Endothelial cell of umbilical vein (primary cell): ENCODE data around the gene GNPDA1. TPM values are rescaled to one million over a fixed set of nuclear protein-coding genes. Genes with fewer than 3 reads are reported as not detected.

ENCODE experiments used
- BruUV-seq: library from RNA; stranded (reverse); fragments of 400-500 nt; replicated peaks from 2 replicates; lab custom pipeline; 2021; lab: Mats Ljungman, UMichigan
- CTCF ChIA-PET: fragments of 300-600, 350-600 bp; sonication (Branson Sonifier 250); formaldehyde crosslinking; loops from one replicate; lab custom pipeline; 2021; ENCODE audit warnings: antibody characterized with exemption, inconsistent platforms; lab: Charles Lee
- POLR2A ChIA-PET: fragments of 300-600, 350-600 bp; sonication (Branson Sonifier 250); formaldehyde crosslinking; loops from one replicate; lab custom pipeline; 2021; ENCODE audit warnings: antibody characterized with exemption, inconsistent platforms; lab: Charles Lee
- DNase-seq: peaks from one replicate; pipeline ENCODE4 v3.0.0-alpha.2; 2011; ENCODE audit warnings: low read depth, low spot score
- FAIRE-seq: peaks from 2 replicates; lab custom pipeline; 2011; peaks lifted over from hg19 to GRCh38; lab: Jason Lieb, UNC
- H2AFZ ChIP-seq: 2 replicates; pipeline ENCODE4 v1.6.0; 2012; ENCODE audit warnings: low read depth, low read length, control low read depth, inconsistent platforms
- H3K27ac ChIP-seq: 2 replicates; pipeline ENCODE4 v1.5.1; 2011; ENCODE audit warnings: low read depth, mild to moderate bottlenecking, control low read depth, low read length, moderate library complexity; ENCODE audit not compliant: insufficient read depth
- H3K27me3 ChIP-seq, 2 experiments: 2 replicates each; pipeline versions ENCODE4 v1.6.0 to v1.6.1; 2011; ENCODE audit warnings: low read length in 2 of 2, mixed read lengths in 1 of 2; ENCODE audit not compliant: control insufficient read depth in 2 of 2, insufficient read depth in 2 of 2
- H3K36me3 ChIP-seq, 2 experiments: 2 replicates in 1 of 2; 3 replicates in 1 of 2; pipeline ENCODE4 v1.5.1; 2011; ENCODE audit warnings: low read length in 2 of 2, mild to moderate bottlenecking in 1 of 2, moderate library complexity in 1 of 2; ENCODE audit not compliant: control insufficient read depth in 2 of 2, insufficient read depth in 2 of 2; ENCODE audit errors: extremely low read depth in 1 of 2
- H3K4me1 ChIP-seq: 3 replicates; pipeline ENCODE4 v1.5.1; 2011; ENCODE audit warnings: mild to moderate bottlenecking, low read length; ENCODE audit not compliant: control insufficient read depth, insufficient read depth; ENCODE audit errors: extremely low read depth
- H3K4me2 ChIP-seq: 2 replicates; pipeline ENCODE4 v1.6.1; 2011; ENCODE audit warnings: low read length, control low read depth, mixed read lengths; ENCODE audit not compliant: insufficient read depth
- H3K4me3 ChIP-seq, 3 experiments: fragments of 200-600 bp in 1 of 3; sonication (generic), shearing (Covaris generic) in 1 of 3; replicated peaks in 1 of 3; 2 replicates each; pipeline ENCODE4 v1.5.1; 2011 to 2016; ENCODE audit warnings: control low read depth in 3 of 3, low read length in 3 of 3, mild to moderate bottlenecking in 2 of 3, inconsistent platforms in 1 of 3, low read depth in 1 of 3, moderate library complexity in 1 of 3; ENCODE audit not compliant: insufficient read depth in 1 of 3
- H3K79me2 ChIP-seq: 2 replicates; pipeline ENCODE4 v1.6.0; 2012; ENCODE audit warnings: low read length, inconsistent platforms; ENCODE audit not compliant: control insufficient read depth, insufficient read depth
- H3K9ac ChIP-seq: replicated peaks from 2 replicates; pipeline ENCODE3; 2011; ENCODE audit warnings: low read length, control low read depth; ENCODE audit not compliant: insufficient read depth; ENCODE audit errors: extremely low read depth
- H3K9me1 ChIP-seq: replicated peaks from 3 replicates; pipeline ENCODE4 v1.6.0; 2011; ENCODE audit warnings: mild to moderate bottlenecking, low read length; ENCODE audit not compliant: control insufficient read depth, insufficient read depth; ENCODE audit errors: extremely low read depth
- H3K9me3 ChIP-seq: replicated peaks from 2 replicates; pipeline ENCODE4 v1.5.1; 2012; ENCODE audit warnings: low read length, inconsistent platforms; ENCODE audit not compliant: control insufficient read depth, insufficient read depth
- H4K20me1 ChIP-seq: replicated peaks from 2 replicates; pipeline ENCODE3; 2011; ENCODE audit warnings: mild to moderate bottlenecking, low read length; ENCODE audit not compliant: control insufficient read depth, insufficient read depth; ENCODE audit errors: extremely low read depth
- EZH2 ChIP-seq: IDR thresholded peaks from 2 replicates; pipeline ENCODE4 v1.6.1; 2012; ENCODE audit warnings: borderline replicate concordance, low read depth, mild to moderate bottlenecking, moderate library complexity, low read length, inconsistent platforms; ENCODE audit not compliant: severe bottlenecking
- FOS ChIP-seq: IDR thresholded peaks from 2 replicates; pipeline ENCODE4 v1.6.1; 2011; ENCODE audit warnings: mild to moderate bottlenecking, low read length, moderate library complexity, borderline replicate concordance; ENCODE audit not compliant: insufficient read depth
- GATA2 ChIP-seq: IDR thresholded peaks from 2 replicates; pipeline ENCODE4 v1.7.0; 2011; ENCODE audit warnings: low read depth, mild to moderate bottlenecking, moderate library complexity, mixed read lengths, low read length; ENCODE audit not compliant: insufficient read length, insufficient read depth
- JUN ChIP-seq: IDR thresholded peaks from 2 replicates; pipeline ENCODE4 v1.6.1; 2011; ENCODE audit warnings: borderline replicate concordance, low read depth; ENCODE audit not compliant: insufficient read length, insufficient read depth
- MAX ChIP-seq: IDR thresholded peaks from 2 replicates; pipeline ENCODE4 v1.6.1; 2011; ENCODE audit not compliant: insufficient read depth, insufficient read length
- MYC ChIP-seq: IDR thresholded peaks from one replicate; pipeline ENCODE4 v1.6.1; 2011; ENCODE audit warnings: mild to moderate bottlenecking, low read depth, low read length
- POLR2A ChIP-seq: IDR thresholded peaks from 2 replicates; pipeline ENCODE4 v1.6.1; 2012; ENCODE audit warnings: low read depth, mild to moderate bottlenecking, control low read depth, low read length
- POLR2AphosphoS5 ChIP-seq: IDR thresholded peaks from 2 replicates; pipeline ENCODE4 v1.6.1; 2012; ENCODE audit warnings: low read depth, mild to moderate bottlenecking, control low read depth, low read length, moderate library complexity; ENCODE audit not compliant: insufficient read depth
- dilution Hi-C: fragments of 300-500 bp; cut with MboI; formaldehyde crosslinking; loops from one replicate; pipeline ENCODE4 v1.15.0; 2019; ENCODE audit warnings: low sequenced_read_pairs; ENCODE audit not compliant: extremely low pct_ligation_motif_present
- intact Hi-C: fragments of 100-400 bp; cut with micrococcal nuclease; formaldehyde crosslinking; loops from one replicate; pipeline ENCODE4 v1.10.0; 2022
- polyA plus RNA-seq, 4 experiments: library from polyadenylated mRNA; depleted of rRNA in 3 of 4; stranded (reverse) in 3 of 4; unstranded in 1 of 4; fragments of >200 nt; gene quantifications; 2 replicates each; pipeline versions ENCODE4 v1.2.1 to v1.2.3, GENCODE V29; 2011 to 2012; ENCODE audit warnings: missing spikeins in 1 of 4
- total RNA-seq: library from RNA; stranded (reverse); gene quantifications from 2 replicates; pipeline ENCODE4 v1.2.3, GENCODE V29; 2021
- TF ChIP-seq, protein P1 (sequence below), 2 donors: IDR thresholded peaks; 1 replicate in 1 of 2; 2 replicates in 1 of 2; pipeline ENCODE4 v1.5.1; 2011; ENCODE audit warnings: low read length in 2 of 2, mild to moderate bottlenecking in 2 of 2, moderate library complexity in 2 of 2, control low read depth in 1 of 2, inconsistent platforms in 1 of 2, low read depth in 1 of 2; ENCODE audit not compliant: insufficient read depth in 1 of 2; ENCODE audit errors: extremely low read depth in 1 of 2

Gene GNPDA1
- total and polyA plus RNA-seq, 2 donors (not counting 3 experiments of a cell fraction or from before 2014, with no cell fraction given) = 22.5 to 49.3 TPM

GRCh38 chr5:142015781-142016533, 3.1 kb upstream of the GNPDA1 start:
- peak overlapping the region; percentile 77 for H3K4me2 ChIP-seq
- peak overlapping the region; percentile 93 for H3K27ac ChIP-seq
- peak; percentile 89 for FAIRE-seq
- peak; percentile 92 for DNase-seq
- H3K9me1 ChIP-seq = no peaks in the 10 kb centered on the region
- BruUV-seq = TSS peak; percentile 20
- H3K27me3 ChIP-seq = no peaks in the 10 kb centered on the region
- H4K20me1 ChIP-seq = no peaks in the 10 kb centered on the region
- no peaks in the 10 kb centered on the region for H3K36me3 ChIP-seq
- no peak for TF ChIP-seq MAX
- TF ChIP-seq EZH2 = no peak
- TF ChIP-seq JUN = peak; percentile 95
- TF ChIP-seq MYC = no peak
- TF ChIP-seq POLR2AphosphoS5 = peak; percentile 48
- TF ChIP-seq FOS = peak; percentile 93
- TF ChIP-seq GATA2 = no peak
- TF ChIP-seq, protein P1, sequence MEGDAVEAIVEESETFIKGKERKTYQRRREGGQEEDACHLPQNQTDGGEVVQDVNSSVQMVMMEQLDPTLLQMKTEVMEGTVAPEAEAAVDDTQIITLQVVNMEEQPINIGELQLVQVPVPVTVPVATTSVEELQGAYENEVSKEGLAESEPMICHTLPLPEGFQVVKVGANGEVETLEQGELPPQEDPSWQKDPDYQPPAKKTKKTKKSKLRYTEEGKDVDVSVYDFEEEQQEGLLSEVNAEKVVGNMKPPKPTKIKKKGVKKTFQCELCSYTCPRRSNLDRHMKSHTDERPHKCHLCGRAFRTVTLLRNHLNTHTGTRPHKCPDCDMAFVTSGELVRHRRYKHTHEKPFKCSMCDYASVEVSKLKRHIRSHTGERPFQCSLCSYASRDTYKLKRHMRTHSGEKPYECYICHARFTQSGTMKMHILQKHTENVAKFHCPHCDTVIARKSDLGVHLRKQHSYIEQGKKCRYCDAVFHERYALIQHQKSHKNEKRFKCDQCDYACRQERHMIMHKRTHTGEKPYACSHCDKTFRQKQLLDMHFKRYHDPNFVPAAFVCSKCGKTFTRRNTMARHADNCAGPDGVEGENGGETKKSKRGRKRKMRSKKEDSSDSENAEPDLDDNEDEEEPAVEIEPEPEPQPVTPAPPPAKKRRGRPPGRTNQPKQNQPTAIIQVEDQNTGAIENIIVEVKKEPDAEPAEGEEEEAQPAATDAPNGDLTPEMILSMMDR (IDR thresholded peaks at IDR 0.05; ENCODE audit: extremely low read depth in 1 of 2, insufficient read depth in 1 of 2, low read depth in 1 of 2, low read length in 2 of 2) = no peak
- no peak for TF ChIP-seq POLR2A
- H2AFZ ChIP-seq = peak overlapping the region; percentile 83
- peak overlapping the region; percentile 63 for H3K9ac ChIP-seq
- ChIA-PET CTCF (interaction anchor here (0.6 to 10.0 kb wide), 16 partner anchors 9 to 129 kb away, joined by 3 to 122 read pairs (median 6); partner anchors contain the start of gene NDFIP1), POLR2A (interaction anchor here (0.6 kb wide), 1 partner anchor 128 kb away, joined by 4 read pairs; no protein-coding TSS in a partner anchor)
- H3K9me3 ChIP-seq = no peaks in the 10 kb centered on the region
- peaks cover 45% of the 10 kb centered on the region for H3K4me1 ChIP-seq
- dilution Hi-C loops = no loop called here
- H3K79me2 ChIP-seq = no peaks in the 10 kb centered on the region
- intact Hi-C loops = loop anchor here (1.0 to 10.0 kb wide), 6 partner anchors 9 to 339 kb away; partner anchors contain the start of genes NDFIP1 and SPRY4
- H3K4me3 ChIP-seq = peak overlapping the region in 1 of 3 experiments; percentile 11
